Smooth muscle cell (in vitro differentiated cells): ENCODE data around the gene PHACTR2. TPM values are rescaled to one million over a fixed set of nuclear protein-coding genes. Genes with fewer than 3 reads are reported as not detected.
"Not testable (repeated sequence)": the region's sequence is repeated elsewhere in the genome, so short reads cannot be mapped to it uniquely, and the experiment has no call there.

Experiments
- DNase-seq: peaks from one replicate; lab custom pipeline; 2025; ENCODE audit not compliant: unreplicated experiment; lab: John Stamatoyannopoulos, UW
- H2AFZ ChIP-seq: fragments of 200-600 bp; sonication (generic); 2 replicates; pipeline ENCODE4 v1.6.0; 2016; ENCODE audit warnings: antibody characterized with exemption, low read depth, mild to moderate bottlenecking
- H3F3A ChIP-seq: fragments of 200-600 bp; sonication (generic); 2 replicates; pipeline ENCODE4 v1.6.0; 2017; ENCODE audit warnings: antibody characterized with exemption, low read depth
- H3K27ac ChIP-seq: fragments of 200-600 bp; sonication (generic); 2 replicates; pipeline ENCODE4 v1.5.1; 2016; ENCODE audit warnings: low read depth, mild to moderate bottlenecking
- H3K27me3 ChIP-seq: fragments of 200-600 bp; sonication (generic); 2 replicates; pipeline ENCODE4 v1.6.1; 2016; ENCODE audit warnings: low read depth, mild to moderate bottlenecking
- H3K36me3 ChIP-seq: fragments of 200-600 bp; sonication (generic); 2 replicates; pipeline ENCODE4 v1.5.1; 2016; ENCODE audit warnings: low read depth
- H3K4me1 ChIP-seq: fragments of 200-600 bp; sonication (generic); 2 replicates; pipeline ENCODE4 v1.5.1; 2016; ENCODE audit warnings: low read depth
- H3K4me2 ChIP-seq: fragments of 200-600 bp; sonication (generic); 2 replicates; pipeline ENCODE4 v1.6.0; 2016; ENCODE audit warnings: mild to moderate bottlenecking
- H3K4me3 ChIP-seq: fragments of 200-600 bp; sonication (generic); 2 replicates; pipeline ENCODE4 v1.5.1; 2016; ENCODE audit warnings: mild to moderate bottlenecking
- H3K79me2 ChIP-seq: fragments of 200-600 bp; sonication (generic); 2 replicates; pipeline ENCODE4 v1.6.0; 2016; ENCODE audit warnings: low read depth, mild to moderate bottlenecking
- H3K9ac ChIP-seq: fragments of 200-600 bp; sonication (generic); 2 replicates; pipeline ENCODE4 v1.6.0; 2016; ENCODE audit warnings: low read depth
- H3K9me3 ChIP-seq: fragments of 200-600 bp; sonication (generic); replicated peaks from 2 replicates; pipeline ENCODE4 v1.5.1; 2016; ENCODE audit warnings: low read depth
- H4K20me1 ChIP-seq: fragments of 200-600 bp; sonication (generic); 2 replicates; pipeline ENCODE4 v1.6.0; 2016; ENCODE audit warnings: low read depth
- WGBS: methylation state at CpG from one replicate; pipeline ENCODE4 v1.1.7; 2016; ENCODE audit warnings: low lambda C conversion rate; 5-methylcytosine and 5-hydroxymethylcytosine counted together
- polyA plus RNA-seq: library from polyadenylated mRNA; unstranded; fragments of >200 nt; fragmentation: Nextera tagmentation; extraction: Ambion mirVana; gene quantifications from 2 replicates; pipeline ENCODE4 v1.2.1, GENCODE V29; 2016
- total RNA-seq: library from RNA; depleted of rRNA; stranded (reverse); fragments of >200 nt; gene quantifications from 2 replicates; pipeline ENCODE4 v1.2.3, GENCODE V29; 2014
- TF ChIP-seq, protein P1 (sequence below): fragments of 200-600 bp; sonication (generic); IDR thresholded peaks from 2 replicates; pipeline ENCODE4 v1.5.1; 2017; ENCODE audit warnings: borderline replicate concordance, mild to moderate bottlenecking, antibody characterized with exemption; ENCODE audit not compliant: insufficient read depth, poor library complexity, severe bottlenecking

Gene PHACTR2
- total RNA-seq (80.4 and 104 TPM in 2 replicates), polyA plus RNA-seq (62.7 and 76.0 TPM in 2 replicates)

DNA sequence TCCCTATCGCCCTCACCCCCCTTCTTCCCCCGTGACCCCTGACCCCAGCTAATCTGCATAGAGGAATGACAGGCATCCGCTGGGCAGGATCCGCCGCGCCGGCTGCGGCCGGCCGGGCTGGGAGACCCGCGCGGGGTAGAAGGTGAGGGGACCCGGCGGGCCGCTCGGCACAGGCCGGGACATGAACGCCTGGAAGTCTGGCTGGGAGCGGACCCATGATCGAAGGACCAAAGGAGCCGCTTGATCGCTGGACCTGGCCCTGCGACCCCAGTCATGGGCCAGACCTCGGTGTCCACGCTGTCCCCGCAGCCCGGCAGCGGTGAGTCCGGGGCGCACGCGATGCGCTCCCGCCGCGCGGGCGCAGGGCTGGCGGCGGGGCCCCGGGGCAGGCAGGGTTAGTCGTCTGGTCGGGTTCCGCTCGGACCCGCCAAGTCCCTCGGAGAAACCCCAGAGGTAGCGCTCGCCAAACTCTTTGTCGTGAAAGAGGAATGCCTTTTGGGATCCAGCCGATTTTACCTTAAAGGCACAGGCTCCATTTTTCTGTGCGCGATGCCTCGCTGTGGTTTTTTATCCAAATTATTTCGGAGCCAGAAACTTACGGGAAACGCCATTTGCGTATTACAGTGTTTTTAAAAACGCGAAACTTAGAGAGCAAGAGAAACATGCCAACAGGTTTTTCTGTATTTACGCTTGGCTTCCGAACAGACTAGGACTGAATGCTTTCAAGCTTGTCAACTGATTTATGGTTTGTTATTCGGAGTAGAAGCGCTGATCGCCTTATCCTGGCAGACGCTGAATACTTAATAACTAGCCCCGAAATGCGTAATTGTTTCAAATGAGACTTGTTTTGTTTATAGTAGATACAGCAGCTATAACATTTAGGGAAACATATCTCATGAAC, at the start of gene PHACTR2:
PHACTR2 (plus strand) TSS at position 75 of the 901 bp plus-strand sequence; CDS start at position 274, 199 bp downstream.
- peak within 1 kb of the TSS; percentile 86 for H3K27ac ChIP-seq
- H4K20me1 ChIP-seq: peaks cover 3% of the 10 kb centered on the region
- H3K36me3 ChIP-seq: no peaks in the 10 kb centered on the region
- H3F3A ChIP-seq: peaks cover 13% of the 10 kb centered on the region
- H3K9ac ChIP-seq: peak within 1 kb of the TSS; percentile 94
- H3K4me3 ChIP-seq: peak within 1 kb of the TSS; percentile 78
- peak; percentile 29 for DNase-seq
- peaks cover 54% of the 10 kb centered on the region for H3K79me2 ChIP-seq
- peaks cover 68% of the 10 kb centered on the region for H3K4me1 ChIP-seq
- H2AFZ ChIP-seq: peak within 1 kb of the TSS; percentile 89
- H3K27me3 ChIP-seq: no peaks in the 10 kb centered on the region
- H3K4me2 ChIP-seq: peak within 1 kb of the TSS; percentile 94
- TF ChIP-seq, protein P1, sequence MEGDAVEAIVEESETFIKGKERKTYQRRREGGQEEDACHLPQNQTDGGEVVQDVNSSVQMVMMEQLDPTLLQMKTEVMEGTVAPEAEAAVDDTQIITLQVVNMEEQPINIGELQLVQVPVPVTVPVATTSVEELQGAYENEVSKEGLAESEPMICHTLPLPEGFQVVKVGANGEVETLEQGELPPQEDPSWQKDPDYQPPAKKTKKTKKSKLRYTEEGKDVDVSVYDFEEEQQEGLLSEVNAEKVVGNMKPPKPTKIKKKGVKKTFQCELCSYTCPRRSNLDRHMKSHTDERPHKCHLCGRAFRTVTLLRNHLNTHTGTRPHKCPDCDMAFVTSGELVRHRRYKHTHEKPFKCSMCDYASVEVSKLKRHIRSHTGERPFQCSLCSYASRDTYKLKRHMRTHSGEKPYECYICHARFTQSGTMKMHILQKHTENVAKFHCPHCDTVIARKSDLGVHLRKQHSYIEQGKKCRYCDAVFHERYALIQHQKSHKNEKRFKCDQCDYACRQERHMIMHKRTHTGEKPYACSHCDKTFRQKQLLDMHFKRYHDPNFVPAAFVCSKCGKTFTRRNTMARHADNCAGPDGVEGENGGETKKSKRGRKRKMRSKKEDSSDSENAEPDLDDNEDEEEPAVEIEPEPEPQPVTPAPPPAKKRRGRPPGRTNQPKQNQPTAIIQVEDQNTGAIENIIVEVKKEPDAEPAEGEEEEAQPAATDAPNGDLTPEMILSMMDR: no peak
- WGBS: under 1% methylated on average over 41 of the region's 69 CpGs
- H3K9me3 ChIP-seq: peaks cover 5% of the 10 kb centered on the region

DNA sequence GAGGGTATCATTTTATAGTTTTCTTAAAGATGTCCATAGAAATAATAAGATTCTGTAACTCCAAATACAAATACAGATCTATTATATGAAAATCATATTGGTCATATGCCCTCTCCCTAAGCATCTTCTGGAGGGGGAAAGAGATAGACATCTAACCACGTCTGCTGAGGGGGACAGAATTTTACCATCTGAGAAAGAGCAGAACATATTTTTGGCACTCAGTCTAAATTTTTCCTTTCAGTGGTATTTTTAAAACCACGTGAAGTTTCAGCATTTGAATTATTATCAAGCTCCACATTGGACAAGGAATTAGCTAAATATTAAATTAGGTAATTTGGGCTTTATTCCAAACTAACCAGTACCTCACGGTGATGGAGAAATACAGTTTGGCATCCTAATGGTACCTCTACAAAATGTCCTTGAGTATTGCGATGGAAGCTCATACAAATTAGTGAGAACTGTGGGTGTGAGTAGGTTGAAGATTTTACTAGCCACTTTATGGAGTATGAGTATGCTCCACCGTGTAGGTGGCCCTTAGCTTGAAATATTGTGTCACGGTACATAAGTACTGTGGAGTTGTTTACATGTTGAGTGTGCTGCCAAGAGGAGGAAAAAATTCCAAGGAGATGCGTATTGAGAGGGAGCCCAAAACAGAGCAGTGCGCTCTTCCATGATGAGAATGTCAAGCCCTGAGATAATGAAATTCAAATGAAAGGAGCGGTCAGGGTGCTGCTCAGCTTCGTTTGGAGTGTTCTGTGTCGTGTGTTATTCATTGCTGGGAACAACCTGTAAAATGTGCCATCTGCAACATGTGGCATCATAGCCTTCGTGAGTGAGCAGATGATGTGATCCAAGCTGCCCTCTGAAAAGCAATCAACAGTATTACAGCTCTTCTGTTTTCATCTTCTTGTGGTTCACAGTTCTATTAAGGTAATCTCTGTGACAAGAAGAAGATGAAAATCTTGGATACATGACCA, 48.4 kb upstream of the PHACTR2 start:
- Histone ChIP-seq H3K9ac (no peak overlapping the region), H3K9me3 (no peaks in the 10 kb centered on the region), H3K27me3 (no peaks in the 10 kb centered on the region), H3K4me3 (no peak overlapping the region), H3K79me2 (no peaks in the 10 kb centered on the region), H3K4me1 (no peaks in the 10 kb centered on the region), H3K27ac (no peak overlapping the region), H2AFZ (no peak overlapping the region), H3K36me3 (no peaks in the 10 kb centered on the region), H3K4me2 (no peak overlapping the region), H4K20me1 (no peaks in the 10 kb centered on the region), H3F3A (no peaks in the 10 kb centered on the region)
- DNase-seq: no peak
- 75% methylated on average over 12 of the region's 12 CpGs for WGBS
- TF ChIP-seq, protein P1: no peak

DNA sequence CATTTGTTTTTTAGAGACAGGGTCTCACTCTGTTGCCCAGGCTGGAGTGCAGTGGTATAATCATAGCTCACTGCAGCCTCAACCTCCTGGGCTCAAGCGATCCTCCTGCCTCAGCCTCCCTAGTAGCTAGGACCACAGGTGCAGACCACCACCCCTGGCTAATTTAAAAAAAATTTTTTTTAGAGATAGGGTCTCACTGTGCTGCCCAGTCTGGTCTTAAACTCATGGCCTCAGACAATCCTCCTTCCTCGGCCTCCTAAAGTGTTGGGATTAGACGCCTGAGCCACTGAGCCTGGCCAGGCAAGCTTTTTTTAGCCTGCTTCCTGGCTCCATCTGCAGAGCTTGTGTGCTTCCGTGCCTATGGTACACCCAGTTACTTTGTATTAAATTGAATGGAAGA, 46.6 kb upstream of the PHACTR2 start:
- H3K27me3 ChIP-seq, H3K9me3 ChIP-seq, H3K4me1 ChIP-seq, H3K79me2 ChIP-seq, H4K20me1 ChIP-seq, H3K36me3 ChIP-seq, H3K9ac ChIP-seq, DNase-seq, H2AFZ ChIP-seq, H3F3A ChIP-seq, H3K27ac ChIP-seq, H3K4me3 ChIP-seq, H3K4me2 ChIP-seq: not testable (repeated sequence)
- WGBS: 97% methylated on average over 4 of the region's 4 CpGs

DNA sequence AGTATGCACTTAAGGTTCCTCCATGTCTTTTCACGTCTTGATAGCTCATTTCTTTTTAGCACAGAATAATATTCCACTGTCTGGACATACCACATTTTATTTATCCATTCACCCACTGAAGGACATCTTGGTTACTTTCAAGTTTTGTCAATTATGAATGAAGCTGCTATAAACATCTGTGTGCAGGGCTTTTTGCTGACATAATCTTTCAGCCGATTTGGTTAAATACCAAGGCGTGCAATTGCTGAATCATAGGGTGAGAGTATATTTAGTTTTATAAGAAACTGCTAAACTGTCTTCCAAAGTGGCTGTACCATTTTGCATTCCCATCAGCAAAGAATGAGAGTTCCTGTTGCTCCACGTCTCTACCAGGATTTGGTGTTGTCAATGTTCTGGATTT, 44.9 kb upstream of the PHACTR2 start:
- Histone ChIP-seq H3K27ac (no peak overlapping the region), H2AFZ (no peak overlapping the region), H3K4me3 (no peak overlapping the region), H3K36me3 (no peaks in the 10 kb centered on the region), H4K20me1 (no peaks in the 10 kb centered on the region), H3F3A (no peaks in the 10 kb centered on the region), H3K4me2 (no peak overlapping the region), H3K9ac (no peak overlapping the region), H3K27me3 (no peaks in the 10 kb centered on the region), H3K9me3 (no peaks in the 10 kb centered on the region), H3K4me1 (no peaks in the 10 kb centered on the region), H3K79me2 (no peaks in the 10 kb centered on the region)
- TF ChIP-seq, protein P1: no peak
- WGBS: 94% methylated on average over 4 of the region's 4 CpGs
- no peak for DNase-seq
